HS-27A (cell line): ENCODE results near the gene SFSWAP.
"Not testable (repeated sequence)": the region's sequence is repeated elsewhere in the genome, so short reads cannot be mapped to it uniquely, and the experiment has no call there.

Experiments used
- DNase-seq: peaks from one replicate; pipeline ENCODE4 v3.0.0-alpha.2; 2012; ENCODE audit warnings: low read depth, missing footprints

The SFSWAP gene

GRCh38 chr12:131710464-131711457, at the start of gene SFSWAP:
TSS of gene SFSWAP (plus strand) at chr12:131711090. CDS start at chr12:131711230, 140 bp downstream.
- DNase-seq = peak; percentile 61

GRCh38 chr12:131661170-131661985, 49.5 kb upstream of the SFSWAP start:
- DNase-seq = not testable (repeated sequence)

GRCh38 chr12:131661986-131662288, 49.0 kb upstream of the SFSWAP start:
- DNase-seq = not testable (repeated sequence)

GRCh38 chr12:131662346-131662745, 48.5 kb upstream of the SFSWAP start:
- not testable (repeated sequence) for DNase-seq

- DNase-seq = not testable (repeated sequence)
These were observed 45.2 kb upstream of the SFSWAP start for GRCh38 chr12:131665666-131666065.

GRCh38 chr12:131666486-131666885, 44.4 kb upstream of the SFSWAP start:
- DNase-seq = not testable (repeated sequence)

- not testable (repeated sequence) for DNase-seq
These were observed 43.8 kb upstream of the SFSWAP start for GRCh38 chr12:131666978-131667601.

GRCh38 chr12:131671276-131671675, 39.6 kb upstream of the SFSWAP start:
- no peak for DNase-seq

- no peak for DNase-seq
These were observed 39.0 kb upstream of the SFSWAP start for GRCh38 chr12:131671871-131672270.

GRCh38 chr12:131672311-131672940, 38.5 kb upstream of the SFSWAP start:
- no peak for DNase-seq

- DNase-seq = no peak
These were observed 37.7 kb upstream of the SFSWAP start for GRCh38 chr12:131672941-131673887.

- DNase-seq = no peak
These were observed 37.0 kb upstream of the SFSWAP start for GRCh38 chr12:131673888-131674257.

GRCh38 chr12:131674373-131674772, 36.5 kb upstream of the SFSWAP start:
- DNase-seq = no peak

GRCh38 chr12:131675126-131676080, 35.5 kb upstream of the SFSWAP start:
- DNase-seq = no peak

GRCh38 chr12:131676544-131676943, 34.3 kb upstream of the SFSWAP start:
- no peak for DNase-seq

- DNase-seq = not testable (repeated sequence)
These were observed 33.8 kb upstream of the SFSWAP start for GRCh38 chr12:131677067-131677466.

GRCh38 chr12:131677699-131678098, 33.2 kb upstream of the SFSWAP start:
- DNase-seq = no peak

- DNase-seq = not testable (repeated sequence)
These were observed 32.3 kb upstream of the SFSWAP start for GRCh38 chr12:131678389-131679181.

- DNase-seq = not testable (repeated sequence)
These were observed 31.7 kb upstream of the SFSWAP start for GRCh38 chr12:131679186-131679585.
